GM12878 (cell line): ENCODE measurements around the gene NKX6-1.

ENCODE experiments used
- CBX5 ChIP-seq: sonication (generic); IDR thresholded peaks from 2 replicates; pipeline ENCODE4 v1.6.1; 2016; ENCODE audit warnings: low read depth, moderate library complexity, mild to moderate bottlenecking, inconsistent platforms
- CEBPB ChIP-seq, 2 experiments: fragments of 150-350 bp in 1 of 2; IDR thresholded peaks; 2 replicates each; pipeline ENCODE4 v1.6.1; 2012 to 2014; ENCODE audit warnings: low read depth in 2 of 2, low read length in 2 of 2, borderline replicate concordance in 1 of 2, inconsistent platforms in 1 of 2
- CEBPZ ChIP-seq: fragments of 150-350 bp; IDR thresholded peaks from 2 replicates; pipeline ENCODE4 v1.6.1; 2016; ENCODE audit warnings: low read depth, low read length
- CHD4 ChIP-seq: fragments of 200-600 bp; sonication (generic); IDR thresholded peaks from 2 replicates; pipeline ENCODE4 v1.6.1; 2016; ENCODE audit warnings: mild to moderate bottlenecking
- CREB1 ChIP-seq: IDR thresholded peaks from 2 replicates; pipeline ENCODE4 v1.6.1; 2012; ENCODE audit warnings: low read depth, mild to moderate bottlenecking, inconsistent platforms
- EZH2 ChIP-seq: IDR thresholded peaks from 2 replicates; pipeline ENCODE4 v1.6.1; 2012; ENCODE audit warnings: low read depth, mild to moderate bottlenecking, control low read depth, inconsistent platforms, low read length, borderline replicate concordance; ENCODE audit not compliant: control insufficient read depth
- GABPA ChIP-seq: IDR thresholded peaks from 2 replicates; pipeline ENCODE4 v1.6.1; 2014; ENCODE audit warnings: antibody characterized with exemption, low read depth, mild to moderate bottlenecking, inconsistent platforms
- HCFC1 ChIP-seq: fragments of 150-350 bp; IDR thresholded peaks from 2 replicates; pipeline ENCODE4 v1.6.1; 2014; ENCODE audit warnings: low read length
- PAX8 ChIP-seq: fragments of 450-650 bp; IDR thresholded peaks from 2 replicates; pipeline ENCODE4 v1.6.1; 2017; ENCODE audit warnings: mild to moderate bottlenecking, moderate library complexity
- TAF1 ChIP-seq: IDR thresholded peaks from 2 replicates; pipeline ENCODE4 v1.6.1; 2011; ENCODE audit warnings: mild to moderate bottlenecking, low read depth, low read length, borderline replicate concordance
- YY1 ChIP-seq: IDR thresholded peaks from 2 replicates; pipeline ENCODE4 v1.6.1; 2011; ENCODE audit warnings: low read depth, mild to moderate bottlenecking, low read length
- TF ChIP-seq, protein P1 (sequence below), 3 experiments: IDR thresholded peaks in 2 of 3; conservative IDR thresholded peaks in 1 of 3; 2 replicates each; pipeline ENCODE4 v1.5.1; 2011; ENCODE audit warnings: low read depth in 3 of 3, low read length in 3 of 3, mild to moderate bottlenecking in 3 of 3, control low read depth in 2 of 3, moderate library complexity in 2 of 3, inconsistent platforms in 1 of 3, mixed read lengths in 1 of 3; ENCODE audit not compliant: control insufficient read depth in 2 of 3, insufficient read depth in 1 of 3; ENCODE audit errors: extremely low read depth in 1 of 3

- TF ChIP-seq, protein P1, sequence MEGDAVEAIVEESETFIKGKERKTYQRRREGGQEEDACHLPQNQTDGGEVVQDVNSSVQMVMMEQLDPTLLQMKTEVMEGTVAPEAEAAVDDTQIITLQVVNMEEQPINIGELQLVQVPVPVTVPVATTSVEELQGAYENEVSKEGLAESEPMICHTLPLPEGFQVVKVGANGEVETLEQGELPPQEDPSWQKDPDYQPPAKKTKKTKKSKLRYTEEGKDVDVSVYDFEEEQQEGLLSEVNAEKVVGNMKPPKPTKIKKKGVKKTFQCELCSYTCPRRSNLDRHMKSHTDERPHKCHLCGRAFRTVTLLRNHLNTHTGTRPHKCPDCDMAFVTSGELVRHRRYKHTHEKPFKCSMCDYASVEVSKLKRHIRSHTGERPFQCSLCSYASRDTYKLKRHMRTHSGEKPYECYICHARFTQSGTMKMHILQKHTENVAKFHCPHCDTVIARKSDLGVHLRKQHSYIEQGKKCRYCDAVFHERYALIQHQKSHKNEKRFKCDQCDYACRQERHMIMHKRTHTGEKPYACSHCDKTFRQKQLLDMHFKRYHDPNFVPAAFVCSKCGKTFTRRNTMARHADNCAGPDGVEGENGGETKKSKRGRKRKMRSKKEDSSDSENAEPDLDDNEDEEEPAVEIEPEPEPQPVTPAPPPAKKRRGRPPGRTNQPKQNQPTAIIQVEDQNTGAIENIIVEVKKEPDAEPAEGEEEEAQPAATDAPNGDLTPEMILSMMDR (IDR thresholded peaks at IDR 0.05 in 2 of 3, conservative IDR thresholded peaks at IDR 0.05 in 1 of 3; ENCODE audit: control insufficient read depth in 2 of 3, extremely low read depth in 1 of 3, insufficient read depth in 1 of 3, low read depth in 3 of 3, low read length in 3 of 3): no peak
- TF ChIP-seq HCFC1: no peak
- TF ChIP-seq EZH2: no peak
- no peak for TF ChIP-seq YY1
- no peak for TF ChIP-seq CEBPZ
- TF ChIP-seq CBX5: no peak
- TF ChIP-seq CREB1: no peak
- TF ChIP-seq CHD4: no peak
- TF ChIP-seq PAX8: no peak
- TF ChIP-seq GABPA: no peak
- TF ChIP-seq TAF1: no peak
- no peak for TF ChIP-seq CEBPB (IDR thresholded peaks at IDR 0.05; ENCODE audit: borderline replicate concordance in 1 of 2, low read depth in 2 of 2, low read length in 2 of 2)
These were observed 4.6 kb downstream of the NKX6-1 start for GRCh38 chr4:84494531-84494930.
